ENCODE data around the gene XRCC4.
A peak's percentile ranks its signal among the peaks of the same experiment; 100 is the strongest.
"Not testable (repeated sequence)": the region's sequence is repeated elsewhere in the genome, so short reads cannot be mapped to it uniquely, and the experiment has no call there.

Gene XRCC4

DNA sequence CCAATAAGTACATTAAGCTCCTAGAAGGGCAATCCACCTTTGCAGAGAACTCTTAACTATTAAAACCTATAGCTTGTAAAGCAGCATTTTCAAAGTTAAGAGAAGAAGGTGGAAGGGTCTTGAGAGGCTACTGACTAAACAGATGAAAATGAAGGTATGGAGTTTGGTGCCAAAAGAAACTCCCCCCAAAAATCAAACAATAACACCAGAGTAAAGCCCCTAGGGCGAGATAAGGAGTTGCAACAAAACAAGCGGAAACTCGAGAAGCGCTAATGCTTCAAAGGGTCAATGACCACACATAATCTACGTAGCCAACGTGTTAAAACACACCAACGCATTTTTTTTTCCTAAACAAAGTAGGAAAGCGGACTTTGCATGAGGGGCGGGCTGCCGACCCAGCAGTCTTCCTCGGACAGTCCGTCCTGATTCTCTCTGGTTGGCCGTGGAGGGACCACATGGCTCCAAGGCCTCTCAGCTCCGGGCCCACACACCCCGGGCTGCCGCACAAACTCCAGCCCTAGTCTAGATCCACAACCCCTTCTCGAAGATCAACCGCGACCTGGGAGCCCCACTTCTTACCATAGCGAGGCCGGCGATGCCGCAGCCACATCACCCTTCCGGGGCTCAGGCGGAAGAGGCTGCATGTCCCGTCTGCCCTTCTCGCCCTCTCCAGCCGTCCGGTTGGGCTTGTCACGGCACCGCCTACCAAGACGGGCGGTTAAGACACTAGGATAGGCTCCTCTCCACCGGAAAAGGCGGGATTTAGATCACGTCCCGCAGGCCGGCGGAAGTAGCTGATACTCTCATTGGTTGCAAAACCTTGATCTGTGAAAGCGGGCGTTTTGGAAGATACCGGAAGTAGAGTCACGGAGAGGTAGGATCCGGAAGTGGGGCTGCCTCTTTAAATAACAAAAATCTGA is at the start of gene XRCC4, which contains the start of gene TMEM167A:
Gene XRCC4, plus strand, starts transcription at position 806 of the 920 bp plus-strand sequence. CDS start 27,373 bp downstream, outside the sequence.
Gene TMEM167A, minus strand, starts transcription at position 653 of the 920 bp plus-strand sequence. Its CDS starts 71 bp downstream, at position 582.
- peak; percentile 88 for DNase-seq

GRCh38 chr5:83029912-83030311 is 47.4 kb upstream of the XRCC4 start:
- no peak for DNase-seq

DNA sequence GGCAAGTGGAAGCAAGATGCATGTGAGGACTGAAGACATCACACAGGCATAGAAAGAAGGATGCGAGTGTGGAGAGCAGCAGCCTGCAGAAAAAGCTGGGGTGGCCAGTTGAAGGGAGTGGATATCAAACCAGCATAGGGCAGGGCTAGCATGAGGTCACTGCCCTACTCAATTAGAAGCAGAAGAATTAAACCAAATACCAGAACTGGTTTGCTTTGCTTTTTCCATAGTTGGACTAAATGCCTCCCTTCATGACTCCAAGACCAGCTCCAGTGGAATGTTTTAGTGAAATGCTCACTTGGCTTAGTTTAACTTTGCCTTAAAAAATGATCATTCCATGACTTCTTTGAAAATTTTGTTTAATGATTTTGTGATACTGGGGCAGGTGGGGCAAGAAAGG is 46.0 kb upstream of the XRCC4 start:
- no peak for DNase-seq

DNA sequence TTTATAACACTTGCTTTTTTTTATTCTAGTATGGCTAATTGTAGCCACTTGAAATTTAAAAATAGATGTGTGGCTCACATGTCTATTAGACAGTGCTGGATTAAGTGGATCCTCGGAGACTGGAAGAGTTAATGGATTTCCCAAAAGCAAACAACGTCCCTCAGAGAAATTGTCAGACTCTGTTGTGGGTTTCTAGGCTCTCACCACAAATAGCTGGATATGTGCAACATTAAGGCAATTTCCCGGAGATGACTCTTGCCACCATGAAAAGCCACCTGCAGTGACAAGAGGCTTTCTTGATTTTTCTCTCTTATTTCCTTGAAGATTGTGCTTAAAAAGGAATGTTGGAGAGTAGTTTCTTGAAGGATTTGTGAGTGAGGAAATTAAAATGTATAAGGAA is 43.3 kb upstream of the XRCC4 start:
- DNase-seq = no peak

- no peak for DNase-seq
These were observed 42.7 kb upstream of the XRCC4 start for GRCh38 chr5:83034528-83035207.

DNA sequence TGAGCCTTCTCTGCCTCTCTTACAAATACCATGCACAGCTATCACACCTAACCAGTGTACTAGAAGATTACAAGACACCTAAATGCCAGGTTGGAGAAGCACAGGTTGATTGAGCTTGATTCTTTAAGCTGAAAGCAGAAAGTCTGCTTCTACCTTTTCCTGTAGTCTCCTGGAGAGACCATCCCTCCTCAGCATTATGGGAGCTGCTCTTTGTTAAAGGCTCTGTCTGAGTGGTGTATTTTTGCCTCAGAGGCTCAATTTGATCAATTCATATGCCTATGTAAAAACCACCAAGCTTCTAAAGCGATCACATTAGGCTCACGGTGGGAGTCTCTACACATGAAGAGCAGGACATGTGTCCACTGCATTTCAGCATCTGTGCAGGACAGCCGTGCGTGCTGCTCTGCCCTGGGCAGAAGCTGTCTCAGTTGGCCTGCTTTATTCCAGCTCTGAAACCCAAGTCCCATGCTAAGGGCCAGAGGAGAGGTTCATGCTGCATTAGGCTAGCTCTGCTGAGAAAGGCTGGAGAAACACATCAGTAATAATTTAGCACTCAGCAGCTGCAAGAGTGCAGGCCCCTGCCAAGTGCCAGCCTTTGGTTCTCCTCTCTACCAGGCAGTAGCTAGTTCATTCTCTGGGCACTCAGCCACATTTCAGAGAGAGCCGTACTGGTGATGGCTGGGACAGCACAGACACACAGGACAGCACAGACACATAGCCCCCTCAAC is 41.8 kb upstream of the XRCC4 start:
- no peak for DNase-seq

DNA sequence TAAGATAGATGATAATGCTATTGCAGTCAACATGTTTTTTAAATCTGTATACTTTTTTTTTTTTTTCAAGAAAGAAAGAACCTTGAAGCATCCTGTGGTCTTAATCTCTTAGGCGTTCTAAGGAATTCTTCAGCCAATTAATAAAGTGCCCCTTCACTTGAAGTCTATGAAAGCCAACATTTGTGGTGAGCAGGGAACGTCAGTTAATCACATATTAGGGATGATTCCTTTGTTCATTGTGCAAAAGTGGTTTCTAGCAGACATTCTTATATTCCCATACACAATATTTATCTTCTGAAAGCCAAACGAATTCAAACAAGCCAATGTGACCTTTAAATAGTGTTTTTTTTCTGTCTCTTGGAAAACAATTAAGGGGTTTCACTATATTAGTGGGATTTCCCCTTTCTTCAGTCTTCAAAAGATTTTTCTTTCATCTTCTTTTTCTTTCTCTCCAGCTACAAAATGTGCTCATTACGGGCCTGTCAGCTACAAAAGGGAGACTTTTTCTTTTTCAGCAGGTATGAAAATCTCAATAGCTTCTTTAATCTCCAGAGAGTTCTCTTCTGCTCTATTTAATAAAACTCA is 40.3 kb upstream of the XRCC4 start:
- no peak for DNase-seq

DNA sequence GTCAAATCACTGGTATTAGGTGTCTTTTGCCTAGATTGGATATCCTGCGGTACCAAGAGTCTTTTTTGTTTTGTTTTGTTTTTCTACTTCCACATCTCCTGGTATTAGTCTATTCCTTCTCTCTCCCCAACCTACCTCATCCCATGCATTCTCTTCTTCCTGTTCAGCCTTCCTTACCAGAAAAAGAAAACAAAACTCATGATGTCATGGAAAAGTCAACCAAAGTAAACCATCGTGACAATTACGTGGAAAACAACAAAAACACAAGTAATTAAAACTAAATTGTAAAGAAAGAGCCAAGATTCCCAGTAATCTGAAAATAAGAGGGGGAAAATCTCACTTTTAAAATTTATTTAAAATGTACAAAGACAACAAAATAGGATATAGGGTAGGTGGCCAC is 38.4 kb upstream of the XRCC4 start:
- DNase-seq = no peak

- no peak for DNase-seq
These were observed 34.8 kb upstream of the XRCC4 start for GRCh38 chr5:83042507-83042906.

DNA sequence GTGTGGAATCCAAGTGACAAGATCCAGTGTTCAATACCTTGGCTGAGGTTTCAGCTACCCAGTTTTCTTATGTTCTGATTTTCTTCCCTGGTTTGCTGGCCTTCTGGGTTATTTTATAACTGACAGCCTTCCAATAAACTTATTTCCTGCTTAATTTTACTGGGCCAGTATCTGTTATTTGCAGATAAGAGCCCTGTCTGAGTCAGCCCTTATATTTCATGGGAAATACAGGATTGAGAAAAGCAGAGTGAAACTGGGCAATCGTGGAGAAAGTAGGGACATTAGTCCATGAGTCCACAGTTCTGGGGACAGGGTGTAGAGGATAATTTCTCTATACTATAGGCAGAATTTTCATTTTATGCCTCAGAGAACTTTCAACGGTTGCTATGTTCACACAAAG is 32.4 kb upstream of the XRCC4 start:
- DNase-seq = no peak

- no peak for DNase-seq
These were observed 29.1 kb upstream of the XRCC4 start for GRCh38 chr5:83048277-83048676.

GRCh38 chr5:83048811-83049210 is 28.5 kb upstream of the XRCC4 start:
- no peak for DNase-seq

DNA sequence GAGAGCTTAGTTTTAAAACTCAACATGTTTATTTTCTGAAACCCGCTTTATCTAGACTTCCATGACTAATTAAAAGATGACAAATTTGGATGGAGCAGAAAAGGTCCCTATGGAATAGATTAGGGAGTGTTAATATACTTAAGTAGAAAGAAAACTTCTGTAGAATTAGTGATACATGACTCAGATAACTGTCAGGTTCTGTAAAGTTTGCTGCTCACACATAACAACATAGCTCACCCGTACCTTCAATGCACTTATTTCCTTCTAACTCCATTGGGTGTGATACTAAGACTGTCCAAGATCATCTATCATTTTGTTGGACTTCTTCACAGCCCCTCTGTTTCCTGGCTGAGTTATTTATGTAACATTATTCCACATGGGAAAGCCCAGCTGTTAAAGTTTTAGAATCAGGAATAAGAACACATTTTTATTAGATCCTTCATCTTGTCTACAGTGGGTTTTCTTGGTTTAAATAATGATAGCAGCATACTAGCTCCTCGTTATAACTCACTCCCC is 27.9 kb upstream of the XRCC4 start:
- DNase-seq = no peak

- no peak for DNase-seq
These were observed 26.5 kb upstream of the XRCC4 start for GRCh38 chr5:83050723-83051340.

DNA sequence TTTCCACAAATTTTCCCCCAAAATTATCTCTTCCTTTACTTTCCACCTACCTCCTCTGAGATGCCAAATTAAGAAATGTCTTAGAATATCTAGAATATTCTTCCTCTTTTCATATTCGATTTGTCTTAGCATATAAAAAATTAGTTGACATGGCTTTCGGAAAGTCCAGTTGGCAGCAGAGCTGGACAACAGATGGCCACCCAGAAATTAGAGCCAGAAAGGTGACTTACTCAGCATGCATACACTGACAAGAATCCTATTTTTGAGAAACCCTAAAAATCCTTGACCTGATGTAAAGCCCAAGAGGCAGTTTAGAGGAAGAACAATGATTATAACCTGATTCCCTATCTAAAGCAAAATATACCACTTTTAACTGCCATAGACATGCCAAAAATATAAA is 22.2 kb upstream of the XRCC4 start:
- DNase-seq = no peak

- no peak for DNase-seq
These were observed 18.6 kb upstream of the XRCC4 start for GRCh38 chr5:83058726-83059125.

- no peak for DNase-seq
These were observed 18.0 kb upstream of the XRCC4 start for GRCh38 chr5:83059341-83059740.

DNA sequence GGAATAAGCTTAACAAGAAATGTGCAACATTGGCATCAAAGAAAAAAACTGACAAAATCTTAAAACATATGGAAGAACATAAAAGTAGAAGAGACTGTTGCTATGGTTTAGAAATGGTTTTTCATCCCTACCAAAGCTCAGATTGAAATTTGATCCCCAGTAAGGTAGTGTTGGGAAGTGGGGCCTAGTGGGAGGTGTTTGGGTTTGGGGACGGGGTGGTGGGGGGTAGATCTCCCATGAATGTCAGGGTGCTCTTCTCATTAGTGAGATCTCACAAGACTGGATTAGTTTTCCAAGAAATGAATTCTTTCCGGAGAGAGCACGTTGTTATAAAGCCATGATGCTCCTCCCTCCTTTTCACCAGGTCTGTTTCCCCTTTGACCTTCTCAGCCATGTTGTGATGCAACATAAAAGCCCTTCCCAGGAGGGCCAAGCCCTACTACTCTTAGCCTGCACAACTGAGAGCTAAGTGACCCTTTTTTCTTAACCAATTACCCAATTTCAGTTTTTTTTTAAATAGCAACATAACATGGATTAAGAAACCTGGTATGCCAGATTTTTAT is 10.7 kb upstream of the XRCC4 start:
- no peak for DNase-seq

GRCh38 chr5:83067377-83067776 is 10.0 kb upstream of the XRCC4 start:
- not testable (repeated sequence) for DNase-seq

- no peak for DNase-seq
These were observed 8.1 kb upstream of the XRCC4 start for GRCh38 chr5:83069096-83069799.

All from activated CD8-positive, alpha-beta memory T cell treated with anti-CD3 and anti-CD28 coated beads, Interleukin-2, amount 50 U/mL, for 4 hours (primary cell).